Panc1 (cell line): ENCODE results near the gene PEX12.

Source experiments
- CTCF ChIP-seq: fragments of 450-650 bp; IDR thresholded peaks from 2 replicates; pipeline ENCODE4 v1.5.1; 2017; ENCODE audit warnings: mild to moderate bottlenecking
- POLR2AphosphoS5 ChIP-seq: IDR thresholded peaks from 2 replicates; pipeline ENCODE4 v1.6.1; 2012; ENCODE audit warnings: mild to moderate bottlenecking, low read depth, low read length, moderate library complexity
- REST ChIP-seq, 2 experiments: IDR thresholded peaks; 2 replicates each; pipeline ENCODE4 v1.6.1; 2011 to 2012; ENCODE audit warnings: low read depth in 2 of 2, control low read depth in 1 of 2, low read length in 1 of 2, mild to moderate bottlenecking in 1 of 2, moderate library complexity in 1 of 2; ENCODE audit not compliant: insufficient read depth in 1 of 2
- SIN3A ChIP-seq: IDR thresholded peaks from 2 replicates; pipeline ENCODE4 v1.6.1; 2012; ENCODE audit warnings: low read depth, mild to moderate bottlenecking, low read length, moderate library complexity, borderline replicate concordance; ENCODE audit not compliant: insufficient read depth
- TCF7L2 ChIP-seq: IDR thresholded peaks from 2 replicates; pipeline ENCODE4 v1.6.1; 2011; ENCODE audit warnings: mild to moderate bottlenecking, low read depth, low read length, inconsistent platforms

- TF ChIP-seq CTCF (no peak), SIN3A (no peak), POLR2AphosphoS5 (no peak), REST (IDR thresholded peaks at IDR 0.05; ENCODE audit: insufficient read depth in 1 of 2, low read depth in 2 of 2, low read length in 1 of 2) (no peak), TCF7L2 (no peak)
Measured at GRCh38 chr17:35569405-35569804, 9.0 kb downstream of the PEX12 start.
